HG03565 (cell line): ENCODE data around the gene KCNG4.
"Not testable (repeated sequence)": the region's sequence is repeated elsewhere in the genome, so short reads cannot be mapped to it uniquely, and the experiment has no call there.

Experiments used
- ATAC-seq: cut with Tn5 transposase; IDR thresholded peaks from one replicate; pipeline ENCODE4 v1.9.1; 2021; ENCODE audit warnings: mild to moderate bottlenecking, moderate library complexity; ENCODE audit not compliant: unreplicated experiment

Gene KCNG4

DNA sequence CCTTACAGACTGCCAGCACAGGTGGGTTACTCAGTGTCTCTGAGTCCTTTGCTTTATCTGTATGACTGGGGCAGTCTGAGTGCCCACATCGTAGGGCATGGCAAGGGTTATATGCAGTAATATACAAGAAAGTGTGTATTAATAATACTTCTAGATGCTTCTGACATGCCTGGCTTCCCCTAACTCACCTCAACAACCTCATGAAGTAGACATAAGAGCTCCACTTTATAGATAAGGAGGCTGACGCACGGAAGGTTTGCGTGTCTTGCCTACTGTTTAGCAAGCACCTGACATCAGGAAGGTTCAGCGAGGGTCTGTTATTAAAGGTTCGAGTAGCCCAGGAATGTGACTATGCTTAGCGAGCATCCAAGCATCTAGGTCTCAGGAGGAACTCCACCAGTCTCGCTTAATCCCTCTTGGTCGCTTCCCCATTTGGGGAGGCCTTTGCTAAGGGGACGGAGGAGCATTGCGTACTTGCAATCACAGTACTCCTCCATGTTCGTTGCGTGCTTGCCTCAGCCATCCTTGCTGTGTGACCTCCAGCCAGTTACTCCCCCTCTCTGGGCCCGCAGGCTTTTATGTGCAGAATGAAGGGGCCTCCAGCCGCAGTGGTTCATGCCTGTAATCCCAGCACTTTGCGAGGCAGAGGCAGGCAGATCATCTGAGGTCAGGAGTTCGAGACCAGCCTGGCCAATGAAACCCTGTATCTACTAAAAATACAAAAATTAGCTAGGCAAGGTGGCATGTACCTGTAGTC, 1.6 kb downstream of the KCNG4 start:
- no peak for ATAC-seq

DNA sequence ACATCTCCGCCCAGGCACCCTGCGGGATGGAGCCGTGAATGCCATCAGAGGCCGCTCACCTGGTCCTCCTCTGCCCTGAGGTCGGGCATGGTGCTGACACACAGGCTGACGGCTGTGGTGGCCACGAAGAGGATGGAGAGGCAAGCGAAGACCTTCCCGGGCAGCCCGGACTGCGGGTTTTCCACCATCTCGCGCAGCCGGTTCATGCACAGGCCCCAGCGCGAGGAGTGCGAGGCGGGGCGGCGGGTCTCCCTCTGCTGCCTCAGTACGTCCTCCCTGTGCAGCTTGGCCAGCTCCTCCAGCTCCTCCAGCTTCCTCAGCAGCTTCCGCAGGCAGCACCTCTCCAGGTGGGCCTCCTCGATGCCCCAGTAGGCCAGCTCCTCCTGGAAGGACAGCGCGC, 3.1 kb downstream of the KCNG4 start:
- ATAC-seq: no peak

DNA sequence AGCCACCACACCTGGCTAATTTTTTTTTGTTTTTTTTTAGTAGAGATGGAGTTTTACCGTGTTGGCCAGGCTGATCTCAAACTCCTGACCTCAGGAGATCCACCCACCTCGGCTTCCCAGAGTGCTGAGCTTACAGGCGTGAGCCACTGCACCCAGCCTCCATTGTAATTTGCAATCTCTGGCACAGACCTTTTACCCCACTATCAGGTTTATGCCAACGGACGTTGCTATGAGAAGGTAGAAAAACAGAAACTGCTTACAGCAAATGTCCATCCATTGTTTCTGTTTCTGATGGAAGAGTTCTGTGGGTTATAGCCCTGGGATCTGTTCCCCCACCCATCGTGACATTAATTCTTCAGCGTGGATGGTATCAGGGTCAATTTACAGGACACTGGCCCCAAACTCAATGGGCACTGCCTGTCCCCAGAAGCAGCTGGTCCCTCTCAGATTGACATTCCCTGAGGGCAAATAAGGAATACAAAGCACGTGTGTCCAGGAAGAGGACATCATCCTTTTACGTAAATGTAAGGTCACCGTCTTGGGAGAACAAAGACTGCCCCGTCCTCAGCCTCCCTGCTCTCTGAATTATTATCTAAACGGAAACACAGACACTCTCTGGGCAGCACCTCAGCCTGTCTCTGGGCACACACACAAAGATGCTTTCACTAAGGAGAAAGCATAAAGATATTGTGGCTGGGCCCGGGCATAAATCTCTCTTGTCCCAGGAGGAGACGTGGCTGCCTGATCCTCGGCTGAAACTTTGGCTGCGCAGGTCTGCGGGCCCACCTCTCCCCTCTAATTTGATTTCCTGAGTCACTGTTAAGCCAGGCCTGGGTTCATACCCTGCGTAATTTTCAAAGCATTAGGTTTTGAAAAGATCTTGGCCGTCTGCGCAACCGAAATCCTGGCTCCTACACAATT, 5.2 kb downstream of the KCNG4 start:
- no peak for ATAC-seq

DNA sequence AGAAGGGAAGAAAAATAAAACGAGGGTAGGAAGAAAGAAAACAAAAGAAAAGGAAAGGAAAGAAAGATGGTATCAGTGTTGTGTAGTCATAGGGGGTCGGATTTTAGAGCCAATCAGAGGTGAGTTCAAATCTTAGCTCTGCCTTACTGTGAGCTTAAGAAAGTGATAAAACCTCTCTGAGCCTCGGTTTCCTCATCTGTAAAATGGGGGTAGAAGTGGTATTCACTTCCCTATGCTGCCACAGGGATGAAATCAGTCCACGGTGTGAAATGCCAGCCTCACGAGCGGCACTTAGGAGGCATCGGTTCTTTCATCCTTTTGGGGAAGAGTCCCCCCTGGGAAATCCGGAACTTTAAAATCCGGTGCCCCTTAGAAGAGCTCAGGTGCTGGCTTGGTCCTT, 6.1 kb downstream of the KCNG4 start:
- ATAC-seq: no peak

DNA sequence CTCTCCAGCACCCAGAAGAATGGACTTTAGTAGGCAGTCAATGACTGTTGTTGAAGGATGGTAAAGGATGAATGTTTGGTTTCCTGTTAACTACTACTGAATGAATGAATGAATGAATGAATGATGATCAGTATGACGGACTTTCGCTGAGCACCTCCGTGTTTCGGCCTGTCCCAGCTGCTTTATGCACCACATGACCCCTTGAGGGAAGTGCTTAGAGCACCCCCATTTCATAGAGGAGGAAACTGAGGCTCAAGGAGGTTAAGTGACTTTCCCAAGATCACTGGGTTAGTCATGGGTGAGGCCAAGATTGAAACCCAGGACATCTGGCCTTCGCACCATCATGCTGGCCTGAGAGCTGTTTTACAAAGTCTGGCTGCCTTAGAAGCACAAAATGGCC, 6.8 kb downstream of the KCNG4 start:
- no peak for ATAC-seq

DNA sequence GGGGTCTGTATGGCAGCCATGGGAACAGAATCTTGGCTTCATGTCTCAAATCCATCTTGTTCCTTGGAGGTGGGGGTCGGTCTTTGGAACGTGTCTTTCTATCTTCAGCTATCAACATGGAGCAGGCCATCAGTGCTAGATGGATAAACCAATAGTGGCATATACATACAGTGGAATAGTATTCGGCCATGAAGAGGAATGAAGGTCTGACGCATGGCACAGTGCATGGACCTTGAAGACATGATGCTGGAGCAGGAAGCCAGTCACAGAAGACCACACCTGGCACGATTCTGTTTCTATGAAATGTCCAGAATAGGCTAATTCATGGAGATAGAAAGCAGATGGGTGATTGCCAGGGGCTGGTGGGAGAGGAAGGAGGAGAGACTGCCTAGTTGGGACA, 7.8 kb downstream of the KCNG4 start:
- ATAC-seq: no peak

DNA sequence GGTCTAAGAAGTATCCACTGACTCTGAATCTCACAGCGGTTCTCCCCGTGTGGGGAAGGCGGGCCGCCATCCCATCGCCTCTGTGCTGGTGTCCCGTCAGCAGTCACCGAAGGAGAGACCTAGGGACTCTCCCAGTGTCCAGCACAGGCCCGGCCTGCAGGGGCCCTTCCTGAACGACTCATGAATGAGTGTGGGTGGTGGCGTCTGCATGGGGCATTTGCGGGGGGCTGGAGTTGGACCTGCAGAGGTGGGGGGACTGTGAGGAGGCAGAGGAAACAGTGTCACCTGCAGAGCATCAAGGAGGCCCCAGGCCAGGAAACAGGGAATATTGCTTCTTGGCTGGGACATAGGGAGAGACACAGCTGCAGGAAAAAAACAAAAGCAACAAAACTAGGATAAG, 10.3 kb downstream of the KCNG4 start:
- ATAC-seq: no peak

DNA sequence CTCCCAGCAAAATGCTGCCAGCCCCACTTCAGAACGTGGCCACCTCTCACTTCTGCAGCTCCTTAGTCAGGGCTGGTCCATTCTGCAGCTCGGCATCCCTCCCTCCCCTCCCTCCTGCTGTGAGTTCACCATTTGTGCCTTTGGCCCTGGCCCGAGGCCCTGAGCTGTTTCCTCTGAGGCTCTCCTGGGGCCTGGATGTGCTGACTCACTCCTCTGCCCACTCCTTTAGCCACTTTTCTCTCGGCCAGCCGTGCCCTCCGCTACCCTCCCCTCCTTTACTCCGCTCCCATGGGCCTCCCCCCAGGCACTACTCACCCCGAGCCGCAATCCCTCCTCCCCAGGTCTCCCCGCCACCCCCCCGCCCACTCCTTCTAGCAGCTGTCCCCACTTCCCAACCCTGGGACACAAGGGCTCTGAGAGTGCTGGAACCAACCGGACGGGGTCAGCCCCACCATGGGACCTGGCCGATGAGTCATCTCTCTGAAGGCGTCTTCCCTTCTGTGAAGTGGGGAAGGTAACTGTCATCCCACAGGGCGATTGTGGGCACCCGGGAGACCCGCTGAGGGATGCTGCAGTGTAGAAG, 11.5 kb downstream of the KCNG4 start:
- no peak for ATAC-seq

DNA sequence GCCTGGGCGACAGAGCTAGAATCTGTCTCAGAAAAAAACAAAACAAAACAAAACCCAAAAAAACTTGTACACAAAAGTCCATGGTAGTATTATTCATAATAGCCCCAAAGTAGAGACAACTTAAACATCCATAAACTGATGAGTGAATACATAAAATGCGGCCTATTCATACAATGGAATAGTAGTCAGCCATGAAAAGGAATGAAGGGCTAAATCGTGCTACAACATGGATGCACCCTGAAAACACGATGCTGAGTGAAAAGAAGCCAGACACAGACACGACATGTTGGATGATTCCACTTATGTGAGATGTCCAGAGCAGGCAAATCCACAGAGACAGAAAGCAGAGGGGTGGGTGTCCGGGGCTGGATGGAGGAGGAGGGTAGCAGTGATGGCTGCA, 12.3 kb downstream of the KCNG4 start:
- no peak for ATAC-seq

DNA sequence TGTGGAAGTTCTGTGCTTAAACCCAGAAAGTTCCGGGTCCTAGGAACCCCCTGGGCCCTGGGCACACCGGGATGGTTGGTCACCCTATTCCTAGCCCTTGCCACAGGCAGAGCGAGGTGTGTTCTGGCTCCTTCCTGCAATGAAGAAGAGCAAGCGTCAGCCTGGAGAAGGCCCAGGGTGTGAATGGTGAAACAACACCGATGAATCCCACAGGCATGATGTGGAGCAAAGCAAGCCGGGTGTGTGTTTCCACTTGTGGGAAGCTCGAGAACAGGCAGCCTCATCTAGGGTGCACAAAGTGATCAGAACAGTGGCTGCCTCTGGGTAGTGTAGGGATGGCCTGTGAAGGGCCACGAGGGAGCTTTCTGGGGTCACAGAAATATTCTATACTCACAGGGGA, 13.8 kb downstream of the KCNG4 start:
- no peak for ATAC-seq

DNA sequence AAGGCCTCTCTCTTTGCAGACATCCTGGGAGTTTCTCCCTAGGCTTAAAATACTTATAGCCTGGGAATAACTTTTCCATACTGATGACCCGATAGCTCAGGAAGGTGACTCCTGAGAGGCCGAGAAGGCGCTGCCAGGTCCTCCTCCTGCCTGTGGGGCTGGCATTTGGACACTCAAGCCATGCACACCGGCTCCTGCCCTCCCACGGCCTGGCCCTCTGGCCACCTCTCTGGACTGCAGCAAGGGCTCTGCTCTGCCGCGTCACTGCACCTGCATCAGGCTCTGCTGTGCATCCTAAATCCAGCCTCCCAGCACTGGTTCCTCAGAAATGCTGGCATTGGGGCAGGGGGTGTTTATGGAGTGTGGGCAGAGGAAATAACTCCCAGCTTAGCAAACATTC, 14.2 kb downstream of the KCNG4 start:
- no peak for ATAC-seq

DNA sequence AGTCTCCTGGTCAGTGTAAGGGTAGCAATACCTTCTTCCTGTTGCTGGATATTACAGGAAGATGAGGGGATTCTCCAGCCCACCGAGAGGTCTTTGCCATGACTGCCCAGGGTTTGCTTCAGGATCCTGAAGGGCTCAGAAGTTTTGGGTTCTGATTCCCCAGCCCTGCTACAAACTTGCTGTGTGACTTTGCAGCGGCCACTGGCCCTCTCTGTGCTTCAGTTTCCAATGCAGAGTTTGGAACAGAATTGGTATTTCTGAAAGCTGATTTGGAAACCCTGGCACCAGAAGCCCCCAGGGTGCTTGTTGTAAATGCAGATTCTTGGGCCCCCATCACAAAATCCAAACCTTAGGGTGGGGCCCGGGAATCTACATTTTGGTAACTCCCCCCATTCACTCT, 14.7 kb downstream of the KCNG4 start:
- ATAC-seq: no peak

DNA sequence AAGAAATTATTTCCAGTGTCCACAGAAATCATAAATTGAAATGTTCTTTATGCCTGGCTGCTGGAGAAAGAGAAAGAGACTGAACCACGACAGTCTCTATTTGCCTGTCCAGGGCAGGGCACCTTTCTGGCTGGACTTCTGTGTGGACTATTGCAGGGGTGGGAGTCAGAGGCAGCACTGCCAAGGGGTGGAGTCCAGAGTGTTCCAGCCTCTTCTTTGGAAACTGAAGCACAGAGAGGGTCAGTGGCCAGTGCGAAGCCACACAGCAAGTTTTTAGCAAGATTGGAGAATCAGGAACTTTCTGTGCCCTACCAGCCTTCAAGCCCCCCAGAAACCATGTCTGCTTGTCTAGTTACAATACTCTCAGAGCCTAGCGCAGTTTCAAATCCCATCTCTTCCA, 15.3 kb downstream of the KCNG4 start:
- no peak for ATAC-seq

DNA sequence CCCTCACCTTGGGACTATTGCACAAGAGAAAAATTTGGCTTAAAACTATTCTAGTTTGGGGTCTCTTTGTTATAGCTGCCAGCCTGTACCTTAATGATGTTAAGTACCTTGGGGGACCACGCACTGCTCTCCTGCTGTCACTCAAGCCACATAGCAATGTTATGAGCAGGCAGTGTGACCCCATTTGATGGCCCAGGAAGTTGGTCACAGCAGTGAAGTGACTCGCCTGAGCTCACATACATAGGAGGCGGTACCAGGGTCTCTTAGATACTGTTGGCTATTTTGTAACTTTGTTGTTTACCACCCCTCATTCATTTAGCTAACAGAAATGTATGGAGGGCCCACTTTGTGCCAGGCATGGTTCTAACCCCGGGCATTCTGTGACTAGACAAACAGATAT, 16.4 kb downstream of the KCNG4 start:
- no peak for ATAC-seq

DNA sequence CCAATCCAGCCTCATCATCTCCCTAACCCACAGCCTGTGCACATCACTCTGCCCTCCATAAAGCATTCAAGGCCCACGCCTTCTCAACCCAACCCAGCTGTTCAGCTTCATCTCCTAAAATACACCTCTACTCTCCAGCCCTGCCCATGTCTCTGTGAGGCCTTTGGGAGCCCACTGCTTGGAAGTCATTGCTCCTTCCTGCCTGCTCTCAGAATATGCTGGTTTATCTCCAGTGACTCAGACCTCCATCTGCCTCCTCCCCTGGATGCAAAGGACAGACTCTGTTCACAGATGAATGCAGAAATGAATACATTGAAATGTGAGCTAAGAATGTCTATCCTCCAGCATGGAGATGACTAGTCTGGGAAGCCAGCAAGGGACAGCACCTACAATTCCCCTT, 19.0 kb downstream of the KCNG4 start:
- ATAC-seq: no peak

DNA sequence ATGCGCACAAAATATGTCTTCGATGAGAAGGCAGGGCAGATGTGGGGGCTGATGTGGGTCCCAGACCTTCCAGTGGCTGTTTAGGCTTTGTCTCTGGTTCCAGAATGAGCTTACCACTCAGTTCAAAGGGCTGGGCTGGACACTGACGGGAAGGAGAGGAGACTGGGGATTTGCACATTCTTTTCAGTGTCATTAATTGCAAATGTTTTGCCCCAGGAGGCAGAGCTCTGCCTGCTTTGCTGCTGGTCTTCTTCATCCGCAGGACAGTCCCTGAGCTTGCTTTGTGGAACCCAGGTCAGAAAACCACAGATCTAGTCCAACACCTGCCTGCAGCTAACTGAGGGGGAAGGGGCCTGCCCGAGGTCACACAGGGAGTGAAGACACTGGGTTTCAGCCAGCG, 20.9 kb downstream of the KCNG4 start:
- ATAC-seq: no peak

DNA sequence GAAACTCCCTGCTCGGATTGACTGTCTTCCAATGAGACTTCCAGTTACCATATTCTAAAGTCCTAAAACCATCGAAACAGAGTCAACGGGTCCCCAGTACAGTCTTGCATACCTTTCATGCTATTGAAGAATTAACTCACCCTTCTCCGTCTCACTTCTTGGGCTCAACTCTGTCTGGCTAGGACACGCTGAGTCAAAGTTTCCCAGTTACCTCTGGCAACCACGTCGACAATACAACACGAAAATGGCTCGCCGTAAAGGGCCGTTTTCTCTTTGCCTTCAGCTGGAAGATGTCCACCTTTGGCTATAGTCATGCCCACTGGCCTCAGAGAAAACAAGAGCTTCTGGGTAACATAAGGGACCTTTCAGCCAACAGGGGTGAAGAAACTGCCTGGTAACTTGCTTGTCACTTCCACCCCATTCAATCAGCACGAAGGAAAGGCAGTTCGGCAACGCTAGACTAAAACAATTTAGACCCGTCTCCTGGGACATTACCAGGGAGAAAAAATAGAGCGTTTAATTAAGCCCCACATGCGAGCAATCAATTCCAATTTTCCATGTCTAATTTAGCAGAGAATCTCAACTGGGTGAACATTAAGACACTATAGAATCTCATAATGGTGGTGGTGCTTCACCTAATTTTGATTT, 21.5 kb downstream of the KCNG4 start:
- no peak for ATAC-seq

DNA sequence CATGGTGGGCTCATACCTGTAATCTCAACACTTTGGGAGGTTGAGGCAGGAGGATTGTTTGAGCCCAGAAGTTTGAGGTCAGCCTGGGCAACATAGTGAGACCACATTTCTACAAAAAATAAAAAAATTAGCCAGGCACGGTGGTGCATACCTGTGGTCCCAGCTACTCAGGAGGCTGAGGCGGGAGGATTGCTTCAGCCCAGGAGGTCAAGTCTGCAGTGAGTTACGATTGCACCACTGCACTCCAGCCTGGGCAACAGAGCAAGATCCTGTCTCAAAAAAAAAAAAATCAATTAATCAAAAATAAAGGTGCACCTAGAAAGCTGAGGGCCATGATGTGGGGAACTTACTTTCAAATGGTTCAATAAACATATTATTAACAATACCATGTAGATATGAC, 23.7 kb downstream of the KCNG4 start:
- not testable (repeated sequence) for ATAC-seq

DNA sequence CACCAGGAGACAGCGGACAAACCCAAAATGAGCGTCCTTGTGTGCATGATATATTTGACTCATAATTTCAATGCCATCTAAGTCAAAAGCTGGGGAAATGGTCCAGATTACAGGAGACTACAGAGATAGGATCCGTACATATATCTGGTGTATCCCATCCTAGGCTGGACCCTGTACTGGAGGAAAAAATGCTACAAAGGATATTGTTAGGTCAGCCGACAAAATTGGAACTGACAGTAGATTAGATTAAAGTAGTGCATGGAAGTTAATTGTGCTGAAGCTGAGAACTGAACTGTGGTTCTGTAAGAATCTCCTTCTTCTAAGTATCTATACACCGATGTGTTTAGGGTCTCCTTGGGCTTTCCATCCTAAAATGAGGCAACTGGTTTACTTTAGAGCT, 24.3 kb downstream of the KCNG4 start:
- no peak for ATAC-seq

DNA sequence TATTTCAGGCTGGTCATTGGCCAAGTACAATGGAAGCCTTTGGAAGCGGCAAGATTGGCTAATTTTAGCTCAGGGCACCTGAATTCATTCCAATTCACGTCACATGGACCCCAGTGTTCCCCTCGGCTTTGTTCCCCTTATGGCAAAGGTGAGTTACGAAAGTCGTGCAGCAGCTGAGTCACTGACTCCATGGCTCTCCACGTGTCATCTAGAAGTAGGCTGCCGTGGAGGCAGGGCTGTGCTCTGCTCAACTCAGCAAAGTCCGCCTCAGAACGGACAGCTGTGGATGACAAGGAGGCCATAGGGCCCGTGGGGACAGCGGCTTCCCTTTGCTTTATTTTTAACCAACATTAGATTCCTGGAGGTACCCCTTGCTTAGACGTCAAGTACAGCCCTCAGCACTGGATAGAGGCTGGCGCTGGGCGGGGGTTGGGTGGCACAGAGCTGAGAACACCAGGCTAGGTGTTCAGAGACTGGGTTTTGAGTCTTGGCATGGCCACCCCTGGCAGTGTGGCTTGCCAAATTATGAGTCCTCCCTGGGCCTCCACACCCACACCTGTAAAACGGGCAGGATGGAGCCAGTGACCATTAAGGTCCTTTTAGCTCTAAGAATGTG, 25.3 kb downstream of the KCNG4 start:
- ATAC-seq: no peak

DNA sequence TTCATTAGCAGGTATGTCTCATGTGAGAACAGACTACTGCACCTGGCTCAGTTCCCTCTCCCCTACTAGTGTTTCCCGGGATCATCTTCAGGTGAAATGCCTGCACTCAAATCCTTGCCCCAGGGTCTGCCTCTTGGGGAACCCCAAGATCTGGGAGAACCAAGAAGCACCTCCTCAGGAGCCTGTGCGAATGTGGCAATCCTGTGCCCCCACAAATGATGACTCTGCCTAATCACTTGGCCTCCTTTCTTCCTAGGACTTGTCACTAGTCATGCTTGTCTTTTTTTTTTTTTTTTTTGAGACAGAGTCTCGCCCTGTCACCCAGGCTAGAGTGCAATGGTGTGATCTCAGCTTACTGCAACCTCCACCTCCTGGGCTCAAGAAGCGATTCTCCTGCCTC, 27.2 kb downstream of the KCNG4 start:
- ATAC-seq: no peak
